Tibial nerve (tissue), 4 donors: ENCODE measurements around the gene OSBPL9. TPM values are rescaled to one million over a fixed set of nuclear protein-coding genes. Genes with fewer than 3 reads are reported as not detected.

Source experiments
- DNase-seq, 2 donors: peaks; one replicate each; pipeline ENCODE4 v3.0.0-alpha.2; 2019; ENCODE audit warnings: low spot score in 2 of 2
- H3K27ac ChIP-seq, 4 donors: fragments of 200-600 bp; sonication (generic) in 3 of 4; one replicate each; pipeline ENCODE4 v1.5.1; 2017 to 2019; ENCODE audit warnings: mild to moderate bottlenecking in 1 of 4
- H3K27me3 ChIP-seq, 2 donors: fragments of 200-600 bp; sonication (generic) in 1 of 2; one replicate each; pipeline versions ENCODE4 v1.5.1 to v1.6.0; 2017 to 2019
- H3K36me3 ChIP-seq, 3 donors: fragments of 200-600 bp; sonication (generic); one replicate each; pipeline ENCODE4 v1.5.1; 2018 to 2019
- H3K4me1 ChIP-seq, 4 donors: fragments of 200-600 bp; sonication (generic) in 3 of 4; one replicate each; pipeline ENCODE4 v1.5.1; 2017 to 2019
- H3K4me3 ChIP-seq, 4 donors: fragments of 200-600 bp; sonication (generic) in 3 of 4; one replicate each; pipeline ENCODE4 v1.5.1; 2017 to 2019; ENCODE audit warnings: mild to moderate bottlenecking in 1 of 4, moderate library complexity in 1 of 4
- H3K9me3 ChIP-seq, 4 donors: fragments of 200-600 bp; sonication (generic) in 3 of 4; one replicate each; pipeline ENCODE4 v1.5.1; 2017 to 2019
- CTCF ChIP-seq, 5 experiments: fragments of 200-600 bp in 3 of 5; fragments of 450-650 bp in 2 of 5; sonication (generic) in 3 of 5; IDR thresholded peaks; one replicate each; pipeline ENCODE4 v1.5.1; 2016 to 2019; ENCODE audit warnings: antibody characterized with exemption in 5 of 5, mild to moderate bottlenecking in 3 of 5, moderate library complexity in 2 of 5
- EP300 ChIP-seq, 2 donors: sonication (generic); formaldehyde crosslinking; IDR thresholded peaks; one replicate each; pipeline ENCODE4 v1.6.1; 2017; ENCODE audit warnings: antibody characterized with exemption in 2 of 2, mild to moderate bottlenecking in 1 of 2
- POLR2A ChIP-seq, 2 donors: fragments of 450-650 bp; IDR thresholded peaks; one replicate each; pipeline ENCODE4 v1.6.1; 2017; ENCODE audit warnings: antibody characterized with exemption in 2 of 2, mild to moderate bottlenecking in 2 of 2, moderate library complexity in 2 of 2
- WGBS, 2 donors: methylation state at CpG; one replicate each; pipeline ENCODE4 v1.1.5; 2018; 5-methylcytosine and 5-hydroxymethylcytosine counted together
- total RNA-seq, 4 donors: library from RNA; depleted of rRNA; stranded (reverse); fragments of >200 nt; gene quantifications; one replicate each; pipeline ENCODE4 v1.1.0, GENCODE V29; 2016

OSBPL9 gene
- total RNA-seq, 4 donors from 2014 or later = 86.1 to 132 (median 96.9) TPM

- H3K4me3 ChIP-seq = no peak overlapping the region
- H3K36me3 ChIP-seq = peaks cover 0 to 80% (median 6%) of the 10 kb centered on the region in 3 donors
- H3K9me3 ChIP-seq = no peaks in the 10 kb centered on the region
- no peak for TF ChIP-seq CTCF (IDR thresholded peaks at IDR 0.05)
- TF ChIP-seq POLR2A (IDR thresholded peaks at IDR 0.05) = no peak
- H3K27me3 ChIP-seq = no peaks in the 10 kb centered on the region
- 98 to 99% methylated on average over 3 of the region's 3 CpGs for WGBS, 2 donors
- DNase-seq = no peak
- H3K27ac ChIP-seq = no peak overlapping the region
- H3K4me1 ChIP-seq = peaks cover 0 to 3% (median 0%) of the 10 kb centered on the region in 4 donors
Observed at GRCh38 chr1:51780927-51781326, 164.0 kb downstream of the OSBPL9 start.

- Histone ChIP-seq H3K27me3 (no peaks in the 10 kb centered on the region), H3K9me3 (no peaks in the 10 kb centered on the region), H3K27ac (peak overlapping the region in 1 of 4 donors; percentile 23), H3K4me1 (no peaks in the 10 kb centered on the region), H3K4me3 (no peak overlapping the region), H3K36me3 (peaks cover 0 to 100% (median 14%) of the 10 kb centered on the region in 3 donors)
- 69 to 71% methylated on average over 4 of the region's 4 CpGs for WGBS, 2 donors
- TF ChIP-seq CTCF (IDR thresholded peaks at IDR 0.05) (no peak), POLR2A (IDR thresholded peaks at IDR 0.05) (no peak)
- no peak for DNase-seq
Observed at GRCh38 chr1:51784997-51785421, 168.1 kb downstream of the OSBPL9 start.

- 66 to 73% methylated on average over 2 of the region's 2 CpGs for WGBS, 2 donors
- DNase-seq = no peak
- Histone ChIP-seq H3K27me3 (no peaks in the 10 kb centered on the region), H3K4me1 (no peaks in the 10 kb centered on the region), H3K9me3 (no peaks in the 10 kb centered on the region), H3K36me3 (peaks cover 0 to 100% (median 18%) of the 10 kb centered on the region in 3 donors), H3K4me3 (no peak overlapping the region), H3K27ac (no peak overlapping the region)
- TF ChIP-seq CTCF (IDR thresholded peaks at IDR 0.05) (no peak), POLR2A (IDR thresholded peaks at IDR 0.05) (no peak), EP300 (IDR thresholded peaks at IDR 0.05) (peak in 1 of 2 donors; percentile 5)
Observed at GRCh38 chr1:51788938-51789337, 172.0 kb downstream of the OSBPL9 start.

- no peaks in the 10 kb centered on the region for H3K9me3 ChIP-seq
- no peaks in the 10 kb centered on the region for H3K4me1 ChIP-seq
- no peak overlapping the region for H3K4me3 ChIP-seq
- TF ChIP-seq EP300 (IDR thresholded peaks at IDR 0.05) = no peak
- no peak for TF ChIP-seq CTCF (IDR thresholded peaks at IDR 0.05)
- no peak for TF ChIP-seq POLR2A (IDR thresholded peaks at IDR 0.05)
- no peak for DNase-seq
- no peak overlapping the region for H3K27ac ChIP-seq
- H3K36me3 ChIP-seq = peaks cover 0 to 100% (median 16%) of the 10 kb centered on the region in 3 donors
- no peaks in the 10 kb centered on the region for H3K27me3 ChIP-seq
- 93 to 100% methylated on average over 1 of the region's 1 CpG for whole genome bisulfite sequencing, 2 donors
Observed at GRCh38 chr1:51789342-51789741, 172.4 kb downstream of the OSBPL9 start.

GRCh38 chr1:51790385-51790784 is 173.5 kb downstream of the OSBPL9 start:
- Histone ChIP-seq H3K9me3 (no peaks in the 10 kb centered on the region), H3K4me3 (no peak overlapping the region), H3K36me3 (peaks cover 0 to 99% (median 17%) of the 10 kb centered on the region in 3 donors), H3K4me1 (no peaks in the 10 kb centered on the region), H3K27me3 (no peaks in the 10 kb centered on the region), H3K27ac (peak overlapping the region in 1 of 4 donors; percentile 44)
- 94 to 95% methylated on average over 6 of the region's 6 CpGs for whole genome bisulfite sequencing, 2 donors
- TF ChIP-seq EP300 (IDR thresholded peaks at IDR 0.05) = no peak
- TF ChIP-seq CTCF (IDR thresholded peaks at IDR 0.05) = no peak
- no peak for TF ChIP-seq POLR2A (IDR thresholded peaks at IDR 0.05)
- DNase-seq = no peak
